Measurements from ENCODE around the gene MCTP2.

MCTP2 gene

GRCh38 chr15:94445566-94446160 lies 214.3 kb downstream of the MCTP2 start:
- H3K9me3 ChIP-seq (ENCODE audit: control insufficient read depth, insufficient read depth, low read length) = no peaks in the 10 kb centered on the region
- H3K27ac ChIP-seq (ENCODE audit: low read length) = no peak overlapping the region
- H3K27me3 ChIP-seq (ENCODE audit: control insufficient read depth, insufficient read depth, low read length) = no peaks in the 10 kb centered on the region
- H3K36me3 ChIP-seq (ENCODE audit: control insufficient read depth, insufficient read depth, low read length) = no peaks in the 10 kb centered on the region
- no peak overlapping the region for H3K4me3 ChIP-seq (ENCODE audit: low read length)
- DNase-seq (ENCODE audit: low read depth, low spot score) = no peak
- no CpG with 5 or more reads among the region's 7 CpGs for WGBS (ENCODE audit: insufficient coverage, insufficient read length)
- peaks cover 1% of the 10 kb centered on the region; the same call in 1 of the 2 replicates for H3K4me1 ChIP-seq (ENCODE audit: control insufficient read depth, insufficient read depth, low read length)

DNA sequence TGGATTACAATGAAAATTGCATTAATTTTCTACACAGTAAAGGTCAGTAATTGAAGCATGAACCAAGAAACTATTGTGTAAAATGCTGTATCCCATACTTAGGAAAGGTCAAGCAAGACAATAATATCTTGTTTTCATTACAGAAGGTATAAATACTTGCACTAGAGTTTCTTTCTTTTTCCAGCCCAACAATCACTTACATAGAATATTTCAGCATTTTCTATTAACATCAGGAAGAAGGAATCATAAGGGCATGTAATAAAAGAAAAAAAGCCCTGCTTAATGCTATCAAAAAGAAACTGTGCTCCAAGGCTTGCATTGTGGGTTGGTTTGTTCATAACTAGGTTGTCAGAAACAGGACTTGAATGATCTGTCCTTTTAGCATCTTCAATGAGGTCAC lies 215.1 kb downstream of the MCTP2 start:
- DNase-seq (ENCODE audit: low read depth, low spot score) = no peak
- no peaks in the 10 kb centered on the region for H3K27me3 ChIP-seq (ENCODE audit: control insufficient read depth, insufficient read depth, low read length)
- no peaks in the 10 kb centered on the region for H3K9me3 ChIP-seq (ENCODE audit: control insufficient read depth, insufficient read depth, low read length)
- no peak overlapping the region for H3K4me3 ChIP-seq (ENCODE audit: low read length)
- H3K36me3 ChIP-seq (ENCODE audit: control insufficient read depth, insufficient read depth, low read length) = no peaks in the 10 kb centered on the region
- no peak overlapping the region for H3K27ac ChIP-seq (ENCODE audit: low read length)
- H3K4me1 ChIP-seq (ENCODE audit: control insufficient read depth, insufficient read depth, low read length) = peaks cover 1% of the 10 kb centered on the region; the same call in 1 of the 2 replicates

GRCh38 chr15:94451466-94451865 lies 220.1 kb downstream of the MCTP2 start:
- H3K36me3 ChIP-seq (ENCODE audit: control insufficient read depth, insufficient read depth, low read length) = no peaks in the 10 kb centered on the region
- H3K27me3 ChIP-seq (ENCODE audit: control insufficient read depth, insufficient read depth, low read length) = no peaks in the 10 kb centered on the region
- no peak for DNase-seq (ENCODE audit: low read depth, low spot score)
- no peaks in the 10 kb centered on the region for H3K9me3 ChIP-seq (ENCODE audit: control insufficient read depth, insufficient read depth, low read length)
- H3K4me3 ChIP-seq (ENCODE audit: low read length) = no peak overlapping the region
- no CpG with 5 or more reads among the region's 1 CpG for WGBS (ENCODE audit: insufficient coverage, insufficient read length)
- H3K27ac ChIP-seq (ENCODE audit: low read length) = no peak overlapping the region
- peaks cover 1% of the 10 kb centered on the region; the same call in 1 of the 2 replicates for H3K4me1 ChIP-seq (ENCODE audit: control insufficient read depth, insufficient read depth, low read length)

GRCh38 chr15:94453227-94453988 lies 222.0 kb downstream of the MCTP2 start:
- no peak overlapping the region for H3K4me3 ChIP-seq (ENCODE audit: low read length)
- no peaks in the 10 kb centered on the region for H3K27me3 ChIP-seq (ENCODE audit: control insufficient read depth, insufficient read depth, low read length)
- WGBS (ENCODE audit: insufficient coverage, insufficient read length) = no CpG with 5 or more reads among the region's 1 CpG
- no peaks in the 10 kb centered on the region for H3K36me3 ChIP-seq (ENCODE audit: control insufficient read depth, insufficient read depth, low read length)
- no peak for DNase-seq (ENCODE audit: low read depth, low spot score)
- H3K9me3 ChIP-seq (ENCODE audit: control insufficient read depth, insufficient read depth, low read length) = no peaks in the 10 kb centered on the region
- peaks cover 1% of the 10 kb centered on the region; the same call in 1 of the 2 replicates for H3K4me1 ChIP-seq (ENCODE audit: control insufficient read depth, insufficient read depth, low read length)
- no peak overlapping the region for H3K27ac ChIP-seq (ENCODE audit: low read length)

DNA sequence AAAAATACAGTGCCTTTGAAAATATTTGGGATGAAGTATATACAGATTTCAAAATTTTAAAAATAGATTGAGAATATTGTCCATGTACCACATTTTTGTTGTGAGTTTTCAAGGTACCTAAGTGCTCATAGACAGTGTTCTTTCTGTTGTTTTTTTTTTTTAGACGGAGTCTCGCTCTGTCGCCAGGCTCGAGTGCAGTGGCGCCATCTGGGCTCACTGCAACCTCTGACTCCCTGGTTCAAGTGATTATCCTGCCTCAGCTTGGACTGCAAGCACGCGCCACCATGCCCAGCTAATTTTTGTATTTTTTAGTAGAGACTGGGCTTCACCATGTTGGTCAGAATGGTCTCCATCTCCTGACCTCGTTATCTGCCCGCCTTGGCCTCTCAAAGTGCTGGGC lies 223.9 kb downstream of the MCTP2 start:
- no peaks in the 10 kb centered on the region for H3K27me3 ChIP-seq (ENCODE audit: control insufficient read depth, insufficient read depth, low read length)
- H3K9me3 ChIP-seq (ENCODE audit: control insufficient read depth, insufficient read depth, low read length) = no peaks in the 10 kb centered on the region
- H3K27ac ChIP-seq (ENCODE audit: low read length) = no peak overlapping the region
- no peak overlapping the region for H3K4me3 ChIP-seq (ENCODE audit: low read length)
- DNase-seq (ENCODE audit: low read depth, low spot score) = no peak
- no peaks in the 10 kb centered on the region for H3K36me3 ChIP-seq (ENCODE audit: control insufficient read depth, insufficient read depth, low read length)
- H3K4me1 ChIP-seq (ENCODE audit: control insufficient read depth, insufficient read depth, low read length) = no peaks in the 10 kb centered on the region
- no CpG with 5 or more reads among the region's 9 CpGs for WGBS (ENCODE audit: insufficient coverage, insufficient read length)

DNA sequence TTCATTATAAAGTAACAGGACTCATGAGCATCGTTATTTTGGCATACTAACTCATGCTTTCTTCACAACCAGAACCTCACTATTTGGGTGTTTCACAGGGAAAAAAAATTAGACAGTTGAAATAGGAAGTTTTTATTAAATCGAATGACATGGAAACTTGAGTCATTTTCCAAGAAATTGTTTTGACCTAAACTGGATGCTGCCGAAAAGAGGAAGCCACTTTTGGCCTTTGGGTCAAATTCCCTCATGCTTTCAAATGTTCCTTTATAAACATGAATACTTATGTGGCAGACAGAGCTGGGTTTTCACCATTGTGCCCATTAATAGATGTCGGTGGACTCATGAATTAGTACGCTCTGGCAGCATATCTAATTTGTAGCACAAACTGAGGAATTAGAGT lies 224.9 kb downstream of the MCTP2 start:
- H3K36me3 ChIP-seq (ENCODE audit: control insufficient read depth, insufficient read depth, low read length) = no peaks in the 10 kb centered on the region
- no peak overlapping the region for H3K4me3 ChIP-seq (ENCODE audit: low read length)
- H3K4me1 ChIP-seq (ENCODE audit: control insufficient read depth, insufficient read depth, low read length) = no peaks in the 10 kb centered on the region
- H3K9me3 ChIP-seq (ENCODE audit: control insufficient read depth, insufficient read depth, low read length) = no peaks in the 10 kb centered on the region
- WGBS (ENCODE audit: insufficient coverage, insufficient read length) = no CpG with 5 or more reads among the region's 5 CpGs
- H3K27me3 ChIP-seq (ENCODE audit: control insufficient read depth, insufficient read depth, low read length) = no peaks in the 10 kb centered on the region
- H3K27ac ChIP-seq (ENCODE audit: low read length) = no peak overlapping the region
- DNase-seq (ENCODE audit: low read depth, low spot score) = no peak

DNA sequence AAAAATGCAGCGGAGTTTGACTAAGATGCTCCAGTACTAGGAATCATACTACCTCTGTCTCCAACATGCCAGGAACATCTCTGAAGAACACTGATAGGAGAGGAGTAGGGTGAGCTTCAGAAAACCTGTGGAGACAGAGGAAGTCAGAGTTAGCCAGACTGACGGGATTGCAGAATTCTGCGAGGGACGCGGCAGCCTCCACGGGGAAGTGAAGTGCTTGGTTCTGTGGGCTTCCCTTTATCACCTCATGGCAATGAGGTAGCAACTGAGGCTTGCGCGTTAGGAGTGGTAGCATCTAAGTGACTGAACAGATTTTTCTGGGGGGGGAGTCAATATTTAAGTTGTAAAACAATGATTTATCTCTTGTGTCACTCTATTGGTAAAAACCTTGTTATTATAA lies 226.3 kb downstream of the MCTP2 start:
- no CpG with 5 or more reads among the region's 8 CpGs for WGBS (ENCODE audit: insufficient coverage, insufficient read length)
- Histone ChIP-seq H3K27me3 (ENCODE audit: control insufficient read depth, insufficient read depth, low read length) (no peaks in the 10 kb centered on the region), H3K27ac (ENCODE audit: low read length) (no peak overlapping the region), H3K36me3 (ENCODE audit: control insufficient read depth, insufficient read depth, low read length) (no peaks in the 10 kb centered on the region), H3K4me3 (ENCODE audit: low read length) (no peak overlapping the region), H3K4me1 (ENCODE audit: control insufficient read depth, insufficient read depth, low read length) (no peaks in the 10 kb centered on the region), H3K9me3 (ENCODE audit: control insufficient read depth, insufficient read depth, low read length) (no peaks in the 10 kb centered on the region)
- no peak for DNase-seq (ENCODE audit: low read depth, low spot score)

DNA sequence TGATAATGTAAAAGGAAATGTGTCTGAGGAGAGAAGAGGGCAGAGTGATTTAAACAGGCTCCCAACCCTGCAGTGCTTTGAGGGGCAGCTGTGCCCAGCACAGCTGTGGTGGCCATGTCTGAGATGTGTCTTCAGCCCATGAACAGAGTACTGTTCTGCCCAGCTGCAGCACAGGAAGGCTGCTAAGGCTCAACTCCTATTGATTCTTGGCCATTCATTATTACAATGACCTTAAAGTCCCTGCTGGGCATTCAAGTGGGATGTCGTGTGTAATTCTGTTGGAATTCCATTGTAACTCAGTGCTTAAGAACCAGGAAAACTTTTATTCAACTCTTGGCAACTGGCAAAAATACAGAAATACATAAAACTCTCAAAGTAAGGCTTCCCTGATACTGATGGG lies 229.3 kb downstream of the MCTP2 start:
- no peak for DNase-seq (ENCODE audit: low read depth, low spot score)
- no CpG with 5 or more reads among the region's 1 CpG for WGBS (ENCODE audit: insufficient coverage, insufficient read length)

DNA sequence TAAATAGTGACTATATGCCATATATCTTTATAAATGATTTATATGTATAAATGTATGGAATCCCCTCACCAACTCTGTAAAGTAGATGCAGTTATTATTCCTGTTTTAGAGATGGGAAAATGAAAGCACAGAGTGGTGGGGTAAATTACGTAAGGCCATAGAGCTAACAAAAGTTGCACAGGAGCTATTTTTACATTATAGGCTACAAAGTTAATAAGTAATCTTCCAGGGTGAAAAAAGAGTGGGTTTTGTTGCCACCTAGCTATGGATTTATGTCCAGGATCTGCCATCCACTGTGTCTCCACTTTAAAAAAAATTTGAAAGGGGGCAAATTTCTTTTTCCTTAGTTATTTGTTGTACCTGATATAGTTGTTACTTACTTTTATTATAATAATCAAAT lies 235.7 kb downstream of the MCTP2 start:
- Histone ChIP-seq H3K9me3 (ENCODE audit: control insufficient read depth, insufficient read depth, low read length) (no peaks in the 10 kb centered on the region), H3K4me3 (ENCODE audit: low read length) (no peak overlapping the region), H3K27ac (ENCODE audit: low read length) (no peak overlapping the region), H3K27me3 (ENCODE audit: control insufficient read depth, insufficient read depth, low read length) (no peaks in the 10 kb centered on the region), H3K36me3 (ENCODE audit: control insufficient read depth, insufficient read depth, low read length) (no peaks in the 10 kb centered on the region), H3K4me1 (ENCODE audit: control insufficient read depth, insufficient read depth, low read length) (no peaks in the 10 kb centered on the region)
- DNase-seq (ENCODE audit: low read depth, low spot score) = no peak
- no CpG with 5 or more reads among the region's 1 CpG for WGBS (ENCODE audit: insufficient coverage, insufficient read length)

More for the DNA sequence above, 229.3 kb downstream of the MCTP2 start:
- Histone ChIP-seq H3K9me3 (ENCODE audit: control insufficient read depth, insufficient read depth, low read length) (no peaks in the 10 kb centered on the region), H3K4me1 (ENCODE audit: control insufficient read depth, insufficient read depth, low read length) (no peaks in the 10 kb centered on the region), H3K27ac (ENCODE audit: low read length) (no peak overlapping the region), H3K36me3 (ENCODE audit: control insufficient read depth, insufficient read depth, low read length) (no peaks in the 10 kb centered on the region), H3K27me3 (ENCODE audit: control insufficient read depth, insufficient read depth, low read length) (no peaks in the 10 kb centered on the region), H3K4me3 (ENCODE audit: low read length) (no peak overlapping the region)

DNA sequence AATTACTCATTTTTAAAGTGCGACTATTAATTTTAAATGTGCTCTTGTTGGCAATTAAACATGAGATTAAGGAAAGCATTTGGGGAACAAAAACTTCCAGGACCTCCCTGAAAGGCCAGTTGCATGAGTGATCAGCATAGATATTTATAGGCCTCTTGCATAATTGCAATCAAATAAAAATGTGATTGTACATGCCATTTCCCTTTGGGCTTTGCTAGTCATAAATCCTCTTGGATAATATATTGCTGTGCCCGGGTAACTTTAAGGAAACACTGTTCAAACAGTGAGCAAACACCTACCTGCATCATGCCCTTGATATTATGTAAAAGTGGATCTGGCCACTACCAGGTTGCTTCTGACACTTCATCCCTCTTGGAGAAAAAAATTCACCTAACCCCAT lies 239.1 kb downstream of the MCTP2 start:
- Histone ChIP-seq H3K36me3 (ENCODE audit: control insufficient read depth, insufficient read depth, low read length) (no peaks in the 10 kb centered on the region), H3K27ac (ENCODE audit: low read length) (no peak overlapping the region)
- no CpG with 5 or more reads among the region's 2 CpGs for WGBS (ENCODE audit: insufficient coverage, insufficient read length)

GRCh38 chr15:94476686-94477085 lies 245.3 kb downstream of the MCTP2 start:
- Histone ChIP-seq H3K27ac (ENCODE audit: low read length) (no peak overlapping the region), H3K4me1 (ENCODE audit: control insufficient read depth, insufficient read depth, low read length) (no peaks in the 10 kb centered on the region; the same call in 1 of the 2 replicates), H3K9me3 (ENCODE audit: control insufficient read depth, insufficient read depth, low read length) (no peaks in the 10 kb centered on the region), H3K36me3 (ENCODE audit: control insufficient read depth, insufficient read depth, low read length) (no peaks in the 10 kb centered on the region), H3K4me3 (ENCODE audit: low read length) (no peak overlapping the region), H3K27me3 (ENCODE audit: control insufficient read depth, insufficient read depth, low read length) (no peaks in the 10 kb centered on the region)
- WGBS (ENCODE audit: insufficient coverage, insufficient read length) = no CpG with 5 or more reads among the region's 5 CpGs
- no peak for DNase-seq (ENCODE audit: low read depth, low spot score)

More for the DNA sequence above, 239.1 kb downstream of the MCTP2 start:
- DNase-seq (ENCODE audit: low read depth, low spot score) = no peak
- no peaks in the 10 kb centered on the region for H3K27me3 ChIP-seq (ENCODE audit: control insufficient read depth, insufficient read depth, low read length)
- H3K9me3 ChIP-seq (ENCODE audit: control insufficient read depth, insufficient read depth, low read length) = no peaks in the 10 kb centered on the region
- H3K4me3 ChIP-seq (ENCODE audit: low read length) = no peak overlapping the region
- no peaks in the 10 kb centered on the region for H3K4me1 ChIP-seq (ENCODE audit: control insufficient read depth, insufficient read depth, low read length)

All from iPS DF 6.9 (cell line).